ENCODE results near the gene PBX4. TPM values are rescaled to one million over a fixed set of nuclear protein-coding genes. Genes with fewer than 3 reads are reported as not detected.

The PBX4 gene
- total RNA-seq, 1 experiment from 2014 or later = 11.6 TPM

- Histone ChIP-seq H3K9me3 (ENCODE audit: control insufficient read depth in 1 of 2, insufficient read depth in 1 of 2, low read depth in 1 of 2, low read length in 2 of 2) (no peaks in the 10 kb centered on the region), H2AFZ (ENCODE audit: low read depth, low read length, poor library complexity, severe bottlenecking) (no peak overlapping the region), H3K4me2 (ENCODE audit: low read length) (no peak overlapping the region), H3K4me1 (ENCODE audit: control insufficient read depth in 1 of 2, insufficient read depth in 2 of 2, low read length in 2 of 2) (peaks cover 0 to 9% of the 10 kb centered on the region in 2 experiments; a peak in 1 of 4 replicates), H3K79me2 (ENCODE audit: insufficient read depth, low read length) (no peaks in the 10 kb centered on the region), H3K27me3 (ENCODE audit: insufficient read depth, low read length) (no peaks in the 10 kb centered on the region), H3K36me3 (ENCODE audit: control insufficient read depth in 1 of 2, insufficient read depth in 2 of 2, low read length in 2 of 2) (no peaks in the 10 kb centered on the region), H4K20me1 (ENCODE audit: insufficient read depth) (no peaks in the 10 kb centered on the region), H3K9me2 (ENCODE audit: insufficient read depth) (no peaks in the 10 kb centered on the region), H3K9ac (ENCODE audit: low read length) (no peak overlapping the region), H3K27ac (ENCODE audit: low read depth, low read length) (no peak overlapping the region), H3K4me3 (replicated peaks in 1 of 2; ENCODE audit: low read depth in 1 of 2, low read length in 2 of 2) (no peak overlapping the region)
- BruUV-seq (replicated peaks) = no TSS peak
- TF ChIP-seq RAD21 (IDR thresholded peaks at IDR 0.05; ENCODE audit: low read depth) = no peak
- TF ChIP-seq POLR2A (IDR thresholded peaks at IDR 0.05; ENCODE audit: borderline replicate concordance, extremely low read depth, insufficient read depth, insufficient read length) = no peak
- no peak for TF ChIP-seq FOSL1 (IDR thresholded peaks at IDR 0.05; ENCODE audit: low read depth)
- TF ChIP-seq CBX3 (IDR thresholded peaks at IDR 0.05; ENCODE audit: low read depth) = no peak
- TF ChIP-seq SP1 (IDR thresholded peaks at IDR 0.05; ENCODE audit: low read depth) = no peak
- TF ChIP-seq CEBPB (IDR thresholded peaks at IDR 0.05; ENCODE audit: low read depth) = no peak
- TF ChIP-seq, protein P1, sequence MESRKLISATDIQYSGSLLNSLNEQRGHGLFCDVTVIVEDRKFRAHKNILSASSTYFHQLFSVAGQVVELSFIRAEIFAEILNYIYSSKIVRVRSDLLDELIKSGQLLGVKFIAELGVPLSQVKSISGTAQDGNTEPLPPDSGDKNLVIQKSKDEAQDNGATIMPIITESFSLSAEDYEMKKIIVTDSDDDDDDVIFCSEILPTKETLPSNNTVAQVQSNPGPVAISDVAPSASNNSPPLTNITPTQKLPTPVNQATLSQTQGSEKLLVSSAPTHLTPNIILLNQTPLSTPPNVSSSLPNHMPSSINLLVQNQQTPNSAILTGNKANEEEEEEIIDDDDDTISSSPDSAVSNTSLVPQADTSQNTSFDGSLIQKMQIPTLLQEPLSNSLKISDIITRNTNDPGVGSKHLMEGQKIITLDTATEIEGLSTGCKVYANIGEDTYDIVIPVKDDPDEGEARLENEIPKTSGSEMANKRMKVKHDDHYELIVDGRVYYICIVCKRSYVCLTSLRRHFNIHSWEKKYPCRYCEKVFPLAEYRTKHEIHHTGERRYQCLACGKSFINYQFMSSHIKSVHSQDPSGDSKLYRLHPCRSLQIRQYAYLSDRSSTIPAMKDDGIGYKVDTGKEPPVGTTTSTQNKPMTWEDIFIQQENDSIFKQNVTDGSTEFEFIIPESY (IDR thresholded peaks at IDR 0.05; ENCODE audit: extremely low read depth, insufficient replicate concordance, low read length) = no peak
- TF ChIP-seq CTCF (IDR thresholded peaks at IDR 0.05 in 2 of 3, conservative IDR thresholded peaks at IDR 0.05 in 1 of 3; ENCODE audit: borderline replicate concordance in 1 of 3, insufficient read depth in 1 of 3, low read depth in 2 of 3, low read length in 2 of 3) = no peak
- TF ChIP-seq ELF1 (IDR thresholded peaks at IDR 0.05; ENCODE audit: borderline replicate concordance, low read depth) = no peak
- TF ChIP-seq, protein P2, sequence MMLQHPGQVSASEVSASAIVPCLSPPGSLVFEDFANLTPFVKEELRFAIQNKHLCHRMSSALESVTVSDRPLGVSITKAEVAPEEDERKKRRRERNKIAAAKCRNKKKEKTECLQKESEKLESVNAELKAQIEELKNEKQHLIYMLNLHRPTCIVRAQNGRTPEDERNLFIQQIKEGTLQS (IDR thresholded peaks at IDR 0.05) = no peak
- no peak for TF ChIP-seq POLR2AphosphoS5 (IDR thresholded peaks at IDR 0.05; ENCODE audit: low read depth, low read length)
- no peak for TF ChIP-seq JUND (IDR thresholded peaks at IDR 0.05)
- no peak for TF ChIP-seq ZFX (IDR thresholded peaks at IDR 0.05)
- TF ChIP-seq SRF (IDR thresholded peaks at IDR 0.05; ENCODE audit: low read depth) = no peak
- RAD21 ChIA-PET (ENCODE audit: low non-redundant PET in 1 of 2, low total read pairs in 2 of 2, uncharacterized antibody in 2 of 2, unreplicated experiment in 2 of 2) = no interaction called here
- CTCF ChIA-PET = no interaction called here
- no peak for DNase-seq (ENCODE audit: low read depth, low spot score)
- intact Hi-C loops (cut with micrococcal nuclease) = no loop called here
- POLR2A ChIA-PET = no interaction called here
- ATAC-seq = no peak
Observed at GRCh38 chr19:19584356-19584755, 34.1 kb downstream of the PBX4 start.
